Skeletal muscle tissue (tissue), 4 donors: ENCODE data around the gene TBX10. TPM values are rescaled to one million over a fixed set of nuclear protein-coding genes. Genes with fewer than 3 reads are reported as not detected.
"Not testable (repeated sequence)": the region's sequence is repeated elsewhere in the genome, so short reads cannot be mapped to it uniquely, and the experiment has no call there.

Experiments
- H3K27ac ChIP-seq: one replicate; pipeline ENCODE4 v1.7.0; 2013; ENCODE audit warnings: mild to moderate bottlenecking, low read depth, low read length, inconsistent platforms
- H3K27me3 ChIP-seq, 3 donors: one replicate each; pipeline ENCODE4 v1.7.0; 2013; ENCODE audit warnings: low read length in 3 of 3; ENCODE audit not compliant: control insufficient read depth in 3 of 3, insufficient read depth in 3 of 3
- H3K36me3 ChIP-seq, 3 donors: one replicate each; pipeline ENCODE4 v1.7.0; 2013; ENCODE audit warnings: low read length in 3 of 3; ENCODE audit not compliant: control insufficient read depth in 3 of 3, insufficient read depth in 3 of 3
- H3K4me1 ChIP-seq, 3 donors: one replicate each; pipeline ENCODE4 v1.7.0; 2013; ENCODE audit warnings: low read length in 3 of 3, mild to moderate bottlenecking in 3 of 3; ENCODE audit not compliant: control insufficient read depth in 3 of 3, insufficient read depth in 3 of 3
- H3K4me3 ChIP-seq, 3 donors: one replicate each; pipeline ENCODE4 v1.7.0; 2013; ENCODE audit warnings: low read length in 3 of 3
- H3K9ac ChIP-seq, 3 donors: one replicate each; pipeline ENCODE4 v1.7.0; 2013; ENCODE audit warnings: low read length in 3 of 3, mild to moderate bottlenecking in 3 of 3, moderate library complexity in 2 of 3, low read depth in 1 of 3
- H3K9me3 ChIP-seq, 3 donors: one replicate each; pipeline ENCODE4 v1.7.0; 2013; ENCODE audit warnings: low read length in 3 of 3; ENCODE audit not compliant: control insufficient read depth in 3 of 3
- total RNA-seq: library from RNA; depleted of rRNA; stranded (reverse); fragments of >200 nt; gene quantifications from one replicate; pipeline ENCODE4 v1.2.3, GENCODE V29; 2014
- donor health status: Osteomylitis.

Gene TBX10
- total RNA-seq, 1 donor from 2014 or later = not detected

GRCh38 chr11:67600324-67601029, 39.1 kb downstream of the TBX10 start:
- Histone ChIP-seq H3K36me3 (no peaks in the 10 kb centered on the region), H3K4me3 (no peak overlapping the region), H3K27ac (no peak overlapping the region), H3K27me3 (peaks cover 0 to 6% (median 3%) of the 10 kb centered on the region in 3 donors), H3K9ac (no peak overlapping the region), H3K4me1 (peaks cover 0 to 10% (median 4%) of the 10 kb centered on the region in 3 donors), H3K9me3 (no peaks in the 10 kb centered on the region)

GRCh38 chr11:67599149-67599548, 40.4 kb downstream of the TBX10 start:
- H3K9ac ChIP-seq = no peak overlapping the region

GRCh38 chr11:67597963-67598362, 41.6 kb downstream of the TBX10 start:
- not testable (repeated sequence) for H3K27me3 ChIP-seq, H3K4me1 ChIP-seq, H3K9ac ChIP-seq, H3K36me3 ChIP-seq, H3K9me3 ChIP-seq, H3K4me3 ChIP-seq, H3K27ac ChIP-seq

More at GRCh38 chr11:67599149-67599548, 40.4 kb downstream of the TBX10 start:
- Histone ChIP-seq H3K27me3 (peaks cover 0 to 6% (median 3%) of the 10 kb centered on the region in 3 donors), H3K4me3 (no peak overlapping the region), H3K36me3 (no peaks in the 10 kb centered on the region), H3K27ac (no peak overlapping the region), H3K4me1 (no peaks in the 10 kb centered on the region), H3K9me3 (no peaks in the 10 kb centered on the region)

- not testable (repeated sequence) for H3K9ac ChIP-seq, H3K9me3 ChIP-seq, H3K27me3 ChIP-seq, H3K27ac ChIP-seq, H3K36me3 ChIP-seq, H3K4me1 ChIP-seq, H3K4me3 ChIP-seq
Observed at GRCh38 chr11:67597458-67597857, 42.1 kb downstream of the TBX10 start.

GRCh38 chr11:67596753-67597300, 42.7 kb downstream of the TBX10 start:
- no peaks in the 10 kb centered on the region for H3K4me1 ChIP-seq
- H3K4me3 ChIP-seq = no peak overlapping the region
- no peaks in the 10 kb centered on the region for H3K36me3 ChIP-seq
- peaks cover 0 to 6% (median 3%) of the 10 kb centered on the region in 3 donors for H3K27me3 ChIP-seq
- no peaks in the 10 kb centered on the region for H3K9me3 ChIP-seq
- H3K9ac ChIP-seq = no peak overlapping the region
- H3K27ac ChIP-seq = no peak overlapping the region

GRCh38 chr11:67594480-67594879, 45.1 kb downstream of the TBX10 start:
- Histone ChIP-seq H3K9ac (no peak overlapping the region), H3K9me3 (no peaks in the 10 kb centered on the region), H3K27me3 (no peaks in the 10 kb centered on the region), H3K4me1 (no peaks in the 10 kb centered on the region), H3K36me3 (no peaks in the 10 kb centered on the region), H3K4me3 (no peak overlapping the region), H3K27ac (no peak overlapping the region)

- H3K36me3 ChIP-seq = peaks cover 0 to 3% (median 0%) of the 10 kb centered on the region in 3 donors
- H3K27ac ChIP-seq = no peak overlapping the region
- no peak overlapping the region for H3K9ac ChIP-seq
- no peaks in the 10 kb centered on the region for H3K4me1 ChIP-seq
- no peaks in the 10 kb centered on the region for H3K9me3 ChIP-seq
- H3K4me3 ChIP-seq = no peak overlapping the region
- no peaks in the 10 kb centered on the region for H3K27me3 ChIP-seq
Observed at GRCh38 chr11:67593565-67593905, 46.0 kb downstream of the TBX10 start.

- no peaks in the 10 kb centered on the region for H3K4me1 ChIP-seq
- H3K4me3 ChIP-seq = no peak overlapping the region
- no peak overlapping the region for H3K9ac ChIP-seq
- H3K27ac ChIP-seq = no peak overlapping the region
- H3K36me3 ChIP-seq = peaks cover 0 to 3% (median 0%) of the 10 kb centered on the region in 3 donors
- no peaks in the 10 kb centered on the region for H3K9me3 ChIP-seq
- H3K27me3 ChIP-seq = no peaks in the 10 kb centered on the region
Observed at GRCh38 chr11:67592880-67593564, 46.5 kb downstream of the TBX10 start.

- Histone ChIP-seq H3K36me3 (peaks cover 16 to 25% (median 22%) of the 10 kb centered on the region in 3 donors), H3K4me1 (peaks cover 7 to 21% (median 11%) of the 10 kb centered on the region in 3 donors)
- H3K27me3 ChIP-seq, H3K9me3 ChIP-seq, H3K4me3 ChIP-seq, H3K27ac ChIP-seq, H3K9ac ChIP-seq: not testable (repeated sequence)
Observed at GRCh38 chr11:67588899-67589415, 50.6 kb downstream of the TBX10 start.

- H3K4me3 ChIP-seq = no peak overlapping the region
- peaks cover 7 to 21% (median 11%) of the 10 kb centered on the region in 3 donors for H3K4me1 ChIP-seq
- H3K9me3 ChIP-seq = no peaks in the 10 kb centered on the region
- no peak overlapping the region for H3K9ac ChIP-seq
- no peak overlapping the region for H3K27ac ChIP-seq
- H3K27me3 ChIP-seq = no peaks in the 10 kb centered on the region
- H3K36me3 ChIP-seq = peaks cover 16 to 25% (median 22%) of the 10 kb centered on the region in 3 donors
Observed at GRCh38 chr11:67588136-67588503, 51.4 kb downstream of the TBX10 start.
